Measurements from ENCODE around the gene BAIAP3. TPM values are rescaled to one million over a fixed set of nuclear protein-coding genes. Genes with fewer than 3 reads are reported as not detected.

The BAIAP3 gene
- total and polyA plus RNA-seq, 2 experiments from 2014 or later = 5.2 to 13.0 TPM

- ATAC-seq (peak; percentile 12), DNase-seq (ENCODE audit: low spot score) (no peak)
- peaks cover 14% of the 10 kb centered on the region; the same call in 1 of the 2 replicates for H3K36me3 ChIP-seq (ENCODE audit: insufficient read depth)
- peaks cover 4% of the 10 kb centered on the region; the same call in 2 of the 3 replicates for H3K4me1 Mint-ChIP-seq
- H3K9me3 Mint-ChIP-seq = no peaks in the 10 kb centered on the region; the same call in 2 of the 3 replicates
- no peaks in the 10 kb centered on the region for H3F3A ChIP-seq (replicated peaks; ENCODE audit: low read depth)
- no peaks in the 10 kb centered on the region for H3K27me3 ChIP-seq (ENCODE audit: insufficient read depth)
- H3K4me2 ChIP-seq = peak overlapping the region; percentile 99
- H3K27ac ChIP-seq (ENCODE audit: low read depth) = no peak overlapping the region
- peak overlapping the region; percentile 96 for H3K4me3 Mint-ChIP-seq
- H3K27me3 Mint-ChIP-seq (ENCODE audit: insufficient read depth, low read depth, poor library complexity) = peaks cover 20% of the 10 kb centered on the region
- TF ChIP-seq POLR2AphosphoS5 (IDR thresholded peaks at IDR 0.05; ENCODE audit: low read depth) = no peak
- TF ChIP-seq REST (IDR thresholded peaks at IDR 0.05; ENCODE audit: unreplicated experiment) = no peak
- no peak for TF ChIP-seq ZNF114 (CRISPR knock-in tag; IDR thresholded peaks at IDR 0.05)
- TF ChIP-seq NANOG (IDR thresholded peaks at IDR 0.05; ENCODE audit: borderline replicate concordance) = no peak
- peak overlapping the region; percentile 99 for H3K4me3 ChIP-seq
- peak overlapping the region; percentile 96; the same call in 1 of the 2 replicates for H3K27ac Mint-ChIP-seq
- H3K36me3 Mint-ChIP-seq (ENCODE audit: low read depth) = peaks cover 38% of the 10 kb centered on the region
- H3K79me2 ChIP-seq (replicated peaks; ENCODE audit: insufficient read depth) = peaks cover 63% of the 10 kb centered on the region
- H4K20me1 ChIP-seq (replicated peaks; ENCODE audit: insufficient read depth) = peaks cover 39% of the 10 kb centered on the region
- no peak overlapping the region for H2AFZ ChIP-seq
- no peaks in the 10 kb centered on the region for H3K9me2 ChIP-seq (ENCODE audit: insufficient read depth)
- peaks cover 7% of the 10 kb centered on the region; the same call in 1 of the 2 replicates for H3K4me1 ChIP-seq (ENCODE audit: insufficient read depth)
These were observed 22.2 kb upstream of the BAIAP3 start for GRCh38 chr16:1311212-1311737.

GRCh38 chr16:1311738-1312466, 21.5 kb upstream of the BAIAP3 start:
- Mint-ChIP-seq H3K4me3 (peak overlapping the region; percentile 96), H3K36me3 (ENCODE audit: low read depth) (peaks cover 44% of the 10 kb centered on the region), H3K27ac (no peak overlapping the region), H3K27me3 (ENCODE audit: insufficient read depth, low read depth, poor library complexity) (peaks cover 24% of the 10 kb centered on the region), H3K4me1 (peaks cover 4% of the 10 kb centered on the region; the same call in 2 of the 3 replicates), H3K9me3 (no peaks in the 10 kb centered on the region; the same call in 2 of the 3 replicates)
- Histone ChIP-seq H3K9me2 (ENCODE audit: insufficient read depth) (no peaks in the 10 kb centered on the region), H3F3A (replicated peaks; ENCODE audit: low read depth) (no peaks in the 10 kb centered on the region), H3K4me3 (peak overlapping the region; percentile 99), H2AFZ (no peak overlapping the region), H3K36me3 (ENCODE audit: insufficient read depth) (peaks cover 20% of the 10 kb centered on the region), H3K27ac (ENCODE audit: low read depth) (no peak overlapping the region), H3K27me3 (ENCODE audit: insufficient read depth) (no peaks in the 10 kb centered on the region), H4K20me1 (replicated peaks; ENCODE audit: insufficient read depth) (peaks cover 44% of the 10 kb centered on the region), H3K4me1 (ENCODE audit: insufficient read depth) (peaks cover 7% of the 10 kb centered on the region; the same call in 1 of the 2 replicates), H3K79me2 (replicated peaks; ENCODE audit: insufficient read depth) (peaks cover 69% of the 10 kb centered on the region), H3K4me2 (peak overlapping the region; percentile 99)
- no peak for ATAC-seq
- DNase-seq (ENCODE audit: low spot score) = no peak
- no peak for TF ChIP-seq CREB1 (CRISPR knock-in tag; IDR thresholded peaks at IDR 0.05; ENCODE audit: low read depth)
- TF ChIP-seq JUNB (IDR thresholded peaks at IDR 0.05; ENCODE audit: unreplicated experiment) = no peak
- TF ChIP-seq ZNF114 (CRISPR knock-in tag; IDR thresholded peaks at IDR 0.05) = no peak
- TF ChIP-seq EZH2phosphoT487 (IDR thresholded peaks at IDR 0.05; ENCODE audit: unreplicated experiment) = no peak
- TF ChIP-seq POLR2AphosphoS5 (IDR thresholded peaks at IDR 0.05; ENCODE audit: low read depth) = no peak
- TF ChIP-seq NANOG (IDR thresholded peaks at IDR 0.05; ENCODE audit: borderline replicate concordance) = no peak
- TF ChIP-seq ETS1 (IDR thresholded peaks at IDR 0.05) = no peak
- no peak for TF ChIP-seq ZNF331 (CRISPR knock-in tag; IDR thresholded peaks at IDR 0.05; ENCODE audit: low read depth)

All from GM23338 (cell line).